Activated T-helper 17 cell treated with anti-CD3 and anti-CD28 coated beads, Interleukin-2, amount 50 U/mL, for 72 hours (primary cell): ENCODE results near the gene OSBPL5. TPM values are rescaled to one million over a fixed set of nuclear protein-coding genes. Genes with fewer than 3 reads are reported as not detected.
"Not testable (repeated sequence)": the region's sequence is repeated elsewhere in the genome, so short reads cannot be mapped to it uniquely, and the experiment has no call there.

Experiments
- ATAC-seq: fragments of 150-1000 bp; cut with Tn5 transposase; replicated peaks from 2 replicates; pipeline ENCODE4 v1.10.0; 2021; ENCODE audit warnings: mild to moderate bottlenecking, moderate library complexity
- H3K27ac Mint-ChIP-seq: one replicate; pipeline ENCODE4 v1.8.0; 2022; ENCODE audit warnings: mixed read lengths
- H3K27me3 Mint-ChIP-seq: one replicate; pipeline ENCODE4 v1.8.0; 2022; ENCODE audit warnings: mixed read lengths
- H3K36me3 Mint-ChIP-seq: one replicate; pipeline ENCODE4 v1.8.0; 2022; ENCODE audit warnings: low read depth, mild to moderate bottlenecking, mixed read lengths
- H3K4me1 Mint-ChIP-seq: one replicate; pipeline ENCODE4 v1.8.0; 2022; ENCODE audit warnings: mixed read lengths
- H3K4me3 Mint-ChIP-seq: one replicate; pipeline ENCODE4 v1.8.0; 2022; ENCODE audit warnings: mild to moderate bottlenecking, mixed read lengths
- H3K9me3 Mint-ChIP-seq: one replicate; pipeline ENCODE4 v1.8.0; 2022; ENCODE audit warnings: mixed read lengths
- total RNA-seq, 2 donors: library from RNA; stranded (reverse); gene quantifications; one replicate each; pipeline ENCODE4 v1.2.3, GENCODE V29; 2022

The OSBPL5 gene
- total RNA-seq, 2 donors from 2014 or later = 3.3 to 5.3 TPM

DNA sequence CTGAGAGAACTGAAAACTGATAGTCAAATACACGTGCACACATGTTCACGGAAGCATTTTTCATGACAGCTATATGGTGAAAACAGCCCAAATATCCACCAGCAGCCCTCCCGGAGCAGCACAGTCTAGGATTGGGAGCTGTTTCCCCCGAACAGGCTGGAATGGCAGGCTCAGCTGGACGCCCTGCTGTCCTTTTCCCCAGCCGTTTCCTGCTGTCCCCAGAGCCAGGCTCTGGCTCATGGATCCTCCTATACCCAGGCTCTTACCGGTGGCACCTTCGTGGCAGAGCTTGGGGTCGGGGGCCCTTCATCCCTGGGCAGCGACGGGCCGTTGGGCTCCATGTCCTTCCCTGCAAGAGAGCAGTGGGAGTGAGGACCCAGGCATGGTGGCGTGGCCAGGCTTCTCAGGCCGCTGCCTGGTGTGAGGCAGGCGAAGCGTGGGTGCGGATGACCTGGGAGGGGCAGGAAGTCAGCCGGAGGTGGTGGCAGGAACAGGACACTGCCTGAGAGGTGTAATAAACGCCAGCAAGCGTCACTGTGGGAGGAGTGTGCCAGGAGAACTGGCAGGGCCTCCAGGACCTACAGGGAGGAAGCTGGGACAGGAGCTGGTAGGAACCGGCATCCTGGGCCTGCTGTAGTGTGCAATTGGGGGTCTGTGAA lies 38.8 kb downstream of the OSBPL5 start:
- no peak for ATAC-seq
- no peaks in the 10 kb centered on the region for H3K9me3 Mint-ChIP-seq
- no peaks in the 10 kb centered on the region for H3K36me3 Mint-ChIP-seq
- H3K27ac Mint-ChIP-seq = no peak overlapping the region
- no peaks in the 10 kb centered on the region for H3K4me1 Mint-ChIP-seq
- H3K27me3 Mint-ChIP-seq = no peaks in the 10 kb centered on the region
- H3K4me3 Mint-ChIP-seq = no peak overlapping the region

DNA sequence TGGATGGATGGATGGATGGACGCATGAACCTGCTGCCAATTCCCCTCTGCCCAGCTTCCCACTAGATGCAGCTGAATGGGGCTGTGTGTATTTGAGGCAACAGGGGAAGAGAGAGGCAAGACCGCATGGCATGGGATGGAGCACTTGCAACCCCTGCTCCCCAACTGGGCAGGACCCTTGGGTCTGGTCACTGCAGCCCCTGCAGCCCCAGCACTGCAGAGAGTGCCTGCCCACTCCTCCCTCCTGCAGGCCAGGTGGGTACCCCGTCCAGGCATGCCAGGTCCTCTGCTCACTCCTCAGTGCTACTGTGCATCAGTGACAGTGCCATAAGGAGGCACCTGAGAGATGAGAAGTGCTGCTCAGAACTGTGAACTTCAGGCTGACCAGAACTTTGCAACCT lies 40.3 kb downstream of the OSBPL5 start:
- Mint-ChIP-seq H3K4me1 (no peaks in the 10 kb centered on the region), H3K27ac (no peak overlapping the region), H3K27me3 (no peaks in the 10 kb centered on the region), H3K4me3 (no peak overlapping the region), H3K9me3 (no peaks in the 10 kb centered on the region), H3K36me3 (no peaks in the 10 kb centered on the region)
- no peak for ATAC-seq

DNA sequence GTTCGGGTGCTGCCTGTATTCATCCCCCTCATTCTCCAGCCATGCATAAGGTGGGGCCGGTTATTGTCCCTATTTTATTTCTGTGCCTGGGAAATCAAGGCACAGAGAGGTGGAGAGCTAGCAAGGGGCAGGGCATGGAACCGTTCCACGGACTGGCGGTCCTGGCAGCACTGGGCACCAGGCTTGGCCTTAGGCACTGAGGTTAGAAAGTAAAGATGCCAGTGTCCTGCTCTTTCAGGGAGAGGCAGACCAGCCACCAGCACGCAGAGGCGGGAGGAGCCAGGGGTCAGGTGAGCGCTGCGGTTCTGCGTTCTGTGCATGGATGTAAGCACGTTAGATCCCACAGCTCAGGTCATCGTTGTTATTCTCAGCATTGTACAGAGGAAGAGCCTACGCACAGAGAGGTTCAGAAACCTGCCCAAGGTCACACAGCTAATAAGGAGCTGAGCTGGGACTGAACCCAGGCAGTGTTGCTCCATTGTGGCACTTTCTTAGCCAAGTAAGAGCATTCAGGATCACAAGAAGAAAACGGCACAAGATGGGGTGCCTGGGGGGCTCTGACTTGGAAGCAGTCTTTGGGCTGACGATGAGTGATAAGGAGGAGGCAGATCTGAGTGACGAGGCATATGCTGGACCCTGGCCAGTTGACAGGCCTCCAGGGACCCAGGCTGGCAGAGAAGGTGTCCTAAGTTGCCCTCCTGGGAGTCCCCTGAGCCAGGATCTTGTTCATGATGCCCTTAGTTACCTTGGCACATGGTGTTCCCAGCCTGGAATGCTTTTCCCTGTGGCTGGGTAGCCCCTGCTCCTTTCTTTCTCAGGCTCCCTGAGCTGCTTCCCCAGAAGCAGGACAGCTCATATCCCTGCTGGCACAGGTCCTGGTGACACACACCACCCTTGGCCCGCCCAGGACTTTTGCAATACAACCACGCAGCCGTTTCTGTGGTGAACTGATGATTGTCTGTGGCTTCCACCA lies 41.1 kb downstream of the OSBPL5 start:
- H3K27me3 Mint-ChIP-seq = no peaks in the 10 kb centered on the region
- no peaks in the 10 kb centered on the region for H3K4me1 Mint-ChIP-seq
- no peak overlapping the region for H3K4me3 Mint-ChIP-seq
- no peaks in the 10 kb centered on the region for H3K9me3 Mint-ChIP-seq
- H3K27ac Mint-ChIP-seq = no peak overlapping the region
- H3K36me3 Mint-ChIP-seq = no peaks in the 10 kb centered on the region
- ATAC-seq = no peak

DNA sequence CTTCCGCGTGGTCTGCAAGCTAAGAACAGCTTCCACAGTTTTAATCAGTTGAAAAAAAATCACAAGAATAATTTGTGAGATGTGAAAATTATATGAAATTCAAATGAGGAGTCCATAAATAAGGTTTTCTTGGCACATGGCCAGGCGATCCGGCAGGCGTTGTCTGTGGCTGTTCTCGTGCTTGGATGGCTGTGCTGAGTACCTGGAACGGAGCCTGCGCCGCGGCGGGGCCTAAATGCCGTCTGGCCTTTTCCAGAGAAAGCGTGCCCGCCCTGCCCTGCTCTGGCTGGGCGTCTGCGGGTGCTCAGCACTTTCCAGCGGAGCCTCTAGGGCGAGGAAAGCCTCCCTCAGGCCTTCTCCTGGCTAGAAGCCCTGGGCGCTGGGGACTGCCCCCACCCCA lies 41.8 kb downstream of the OSBPL5 start:
- Mint-ChIP-seq H3K4me1 (no peaks in the 10 kb centered on the region), H3K9me3 (no peaks in the 10 kb centered on the region), H3K27ac (no peak overlapping the region), H3K27me3 (no peaks in the 10 kb centered on the region), H3K36me3 (no peaks in the 10 kb centered on the region), H3K4me3 (no peak overlapping the region)
- no peak for ATAC-seq

DNA sequence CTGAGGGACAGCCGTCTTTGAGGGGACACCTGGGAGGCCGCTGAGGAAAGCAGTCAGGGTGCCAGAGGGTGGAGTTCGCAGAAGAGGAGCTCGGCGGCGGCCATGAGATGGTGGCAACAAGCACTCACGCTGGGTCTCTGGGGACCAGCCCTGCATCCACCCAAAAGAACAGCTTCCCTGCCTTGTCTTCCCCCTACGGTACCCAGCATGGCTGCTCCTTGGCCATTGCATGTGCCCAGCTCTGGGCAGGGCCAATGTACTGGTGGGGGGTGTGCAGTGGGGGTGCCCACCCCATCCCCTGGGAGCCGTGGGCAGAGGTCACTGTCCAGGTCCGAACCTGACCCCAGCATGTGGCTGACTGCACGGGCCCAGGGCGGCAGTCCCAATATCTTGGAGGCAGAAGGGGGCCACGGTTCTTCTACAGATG lies 42.3 kb downstream of the OSBPL5 start:
- H3K27me3 Mint-ChIP-seq = no peaks in the 10 kb centered on the region
- H3K27ac Mint-ChIP-seq = no peak overlapping the region
- no peaks in the 10 kb centered on the region for H3K9me3 Mint-ChIP-seq

DNA sequence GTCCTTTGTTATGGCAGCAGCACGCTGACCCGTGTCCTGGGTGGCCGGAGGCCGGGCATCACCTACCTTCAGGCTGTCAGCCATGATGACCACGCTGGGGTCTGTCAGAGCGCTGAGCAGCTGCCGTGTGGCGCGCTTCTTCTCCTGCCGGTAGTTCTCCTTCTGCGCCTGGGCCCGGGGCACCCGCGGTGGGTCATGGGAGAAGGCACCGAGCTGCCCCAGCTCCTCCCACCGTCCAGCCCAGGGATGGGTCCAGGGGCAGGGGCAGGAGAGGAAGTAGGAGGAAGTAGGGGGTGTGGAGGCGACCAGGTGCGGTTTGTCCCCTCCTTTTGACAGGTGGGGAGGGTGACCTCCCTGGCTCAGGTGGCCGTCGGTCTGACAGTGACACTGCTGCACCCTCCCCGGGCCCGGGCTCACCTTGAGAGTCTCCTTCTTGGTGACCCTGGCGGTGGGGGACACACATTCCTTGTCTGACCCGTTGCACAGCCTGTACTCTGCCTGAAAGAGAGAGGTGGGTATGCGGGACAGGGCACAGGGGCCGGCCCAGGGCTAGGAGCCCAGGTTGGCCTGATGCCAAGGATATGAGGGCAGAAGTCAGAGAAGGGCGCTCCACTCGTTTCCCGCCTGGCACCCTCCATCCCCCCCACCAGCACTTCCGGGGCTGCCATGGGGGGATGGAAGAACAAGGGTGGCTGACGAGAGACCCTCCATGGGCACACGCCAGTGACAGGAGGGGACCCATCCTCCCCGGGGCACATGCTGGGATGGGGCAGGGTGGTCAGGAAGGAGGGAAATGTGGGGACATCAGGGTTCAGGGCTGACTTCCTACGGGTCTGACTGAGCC lies 43.0 kb downstream of the OSBPL5 start:
- Mint-ChIP-seq H3K4me1 (no peaks in the 10 kb centered on the region), H3K36me3 (no peaks in the 10 kb centered on the region), H3K27me3 (no peaks in the 10 kb centered on the region), H3K4me3 (no peak overlapping the region), H3K27ac (no peak overlapping the region), H3K9me3 (no peaks in the 10 kb centered on the region)
- ATAC-seq = no peak

More for the DNA sequence above, 42.3 kb downstream of the OSBPL5 start:
- Mint-ChIP-seq H3K36me3 (no peaks in the 10 kb centered on the region), H3K4me3 (no peak overlapping the region), H3K4me1 (no peaks in the 10 kb centered on the region)
- ATAC-seq = no peak

DNA sequence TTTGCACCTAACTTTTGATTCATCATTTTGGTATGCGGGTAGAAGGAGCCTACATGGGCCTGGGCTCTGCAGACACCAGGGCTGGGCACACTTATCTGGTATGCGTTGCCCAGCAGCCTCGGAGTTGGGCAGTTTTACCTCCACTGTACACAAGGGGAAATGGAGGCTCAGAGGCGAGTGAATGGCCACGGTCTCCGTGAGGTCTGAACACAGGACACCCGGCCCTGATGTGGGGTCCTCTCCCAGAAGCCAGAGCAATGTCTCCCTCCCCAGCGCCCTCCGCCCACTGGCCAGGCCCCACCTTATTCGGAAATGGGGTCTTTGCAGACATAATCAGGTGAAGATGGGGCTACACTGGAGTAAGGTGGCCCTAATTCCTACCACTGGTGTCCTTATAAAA lies 43.7 kb downstream of the OSBPL5 start:
- Mint-ChIP-seq H3K27me3 (no peaks in the 10 kb centered on the region), H3K27ac (no peak overlapping the region), H3K4me1 (no peaks in the 10 kb centered on the region), H3K36me3 (no peaks in the 10 kb centered on the region), H3K9me3 (no peaks in the 10 kb centered on the region), H3K4me3 (no peak overlapping the region)
- ATAC-seq = no peak

DNA sequence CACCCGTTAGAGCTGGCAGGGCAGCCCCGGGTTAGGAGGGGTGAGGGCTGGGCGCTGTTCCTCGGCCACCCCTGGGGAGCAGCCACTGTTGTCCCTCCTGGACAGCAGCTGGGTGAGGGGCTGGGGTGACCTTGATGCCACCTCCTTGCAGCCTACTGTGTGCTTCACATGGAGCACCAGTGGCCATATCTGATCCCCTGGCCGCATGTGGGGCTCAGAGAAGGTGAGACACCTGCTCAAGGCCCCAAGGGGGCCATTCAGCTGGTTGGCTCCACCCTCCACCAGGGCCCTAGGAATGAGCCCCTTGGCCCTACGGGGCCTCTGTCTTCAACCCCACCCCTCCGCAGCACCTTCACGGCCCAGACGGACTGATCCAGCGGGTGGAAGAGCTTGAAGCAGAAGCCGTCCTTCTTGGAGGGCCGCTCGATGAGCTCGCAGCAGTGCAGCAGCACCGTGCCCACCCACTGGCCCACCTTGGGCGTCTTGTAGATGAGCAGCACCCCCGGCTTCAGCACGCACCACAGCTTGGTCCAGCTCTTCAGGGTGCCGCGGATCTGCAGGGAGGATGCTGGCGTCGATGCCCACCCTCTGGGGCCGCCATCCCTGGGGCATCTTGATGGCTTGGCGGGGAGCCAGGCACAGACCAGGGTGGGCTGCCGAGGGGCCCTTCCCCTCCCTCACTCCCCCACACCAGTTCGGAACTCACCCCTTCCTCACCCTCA lies 44.9 kb downstream of the OSBPL5 start:
- Mint-ChIP-seq H3K9me3 (no peaks in the 10 kb centered on the region), H3K4me3 (no peak overlapping the region), H3K4me1 (no peaks in the 10 kb centered on the region), H3K27ac (no peak overlapping the region), H3K27me3 (no peaks in the 10 kb centered on the region), H3K36me3 (no peaks in the 10 kb centered on the region)
- no peak for ATAC-seq

DNA sequence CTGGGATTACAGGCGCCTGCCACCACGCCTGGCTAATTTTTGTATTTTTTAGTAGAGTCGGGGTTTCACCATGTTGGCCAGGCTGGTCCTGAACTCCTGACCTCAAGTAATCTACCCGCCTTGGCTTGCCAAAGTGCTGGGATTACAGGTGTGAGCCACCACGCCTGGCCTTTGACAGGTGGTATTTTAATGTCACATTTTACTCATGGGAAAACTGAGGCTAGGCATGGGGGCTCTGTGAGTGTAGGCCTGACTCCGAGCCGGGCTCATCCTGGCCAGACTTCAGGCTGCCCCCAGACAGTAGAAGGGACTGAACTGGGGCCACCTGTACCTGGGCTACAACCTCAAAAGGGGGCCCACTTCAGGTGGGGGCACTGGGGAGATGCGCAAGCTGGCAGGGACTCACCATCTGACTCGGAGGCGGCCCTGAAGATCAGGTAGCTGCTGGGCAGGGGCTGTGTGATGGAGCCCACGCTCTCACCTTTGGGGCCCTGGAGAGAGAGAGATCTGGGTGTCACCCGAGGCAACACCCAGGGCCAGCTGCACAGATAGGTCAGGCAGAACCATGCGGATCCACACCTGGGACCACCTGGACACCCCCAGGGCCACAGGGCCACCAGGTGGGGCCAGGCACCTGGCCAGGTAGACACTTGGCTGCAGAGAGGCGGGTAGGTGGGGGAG lies 45.8 kb downstream of the OSBPL5 start:
- H3K4me1 Mint-ChIP-seq = no peaks in the 10 kb centered on the region
- no peak for ATAC-seq
- no peaks in the 10 kb centered on the region for H3K27me3 Mint-ChIP-seq
- H3K4me3 Mint-ChIP-seq = no peak overlapping the region
- no peaks in the 10 kb centered on the region for H3K9me3 Mint-ChIP-seq
- H3K36me3 Mint-ChIP-seq = no peaks in the 10 kb centered on the region
- H3K27ac Mint-ChIP-seq = no peak overlapping the region

DNA sequence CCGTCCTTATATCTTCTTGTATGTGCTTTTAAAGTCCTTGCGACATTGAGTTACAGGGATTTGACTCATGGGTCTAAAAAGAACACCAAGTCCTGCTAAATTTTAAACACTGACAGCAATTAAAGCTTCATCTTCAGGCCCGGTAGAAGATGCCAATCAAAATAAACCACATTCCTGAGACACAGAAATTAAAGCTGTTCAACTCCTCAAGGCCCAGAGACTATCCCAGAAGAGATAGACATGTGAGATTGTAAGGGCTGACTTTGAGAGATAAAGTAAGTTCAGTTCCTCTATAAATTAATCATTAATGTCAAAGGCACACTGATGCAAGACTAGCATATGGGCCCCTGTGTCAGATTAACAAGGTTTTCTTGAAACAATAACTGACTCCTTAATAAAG lies 49.8 kb downstream of the OSBPL5 start:
- no peak overlapping the region for H3K27ac Mint-ChIP-seq
- no peak for ATAC-seq
- peaks cover 5% of the 10 kb centered on the region for H3K9me3 Mint-ChIP-seq
- no peaks in the 10 kb centered on the region for H3K4me1 Mint-ChIP-seq
- H3K27me3 Mint-ChIP-seq = no peaks in the 10 kb centered on the region
- no peaks in the 10 kb centered on the region for H3K36me3 Mint-ChIP-seq
- H3K4me3 Mint-ChIP-seq = no peak overlapping the region

DNA sequence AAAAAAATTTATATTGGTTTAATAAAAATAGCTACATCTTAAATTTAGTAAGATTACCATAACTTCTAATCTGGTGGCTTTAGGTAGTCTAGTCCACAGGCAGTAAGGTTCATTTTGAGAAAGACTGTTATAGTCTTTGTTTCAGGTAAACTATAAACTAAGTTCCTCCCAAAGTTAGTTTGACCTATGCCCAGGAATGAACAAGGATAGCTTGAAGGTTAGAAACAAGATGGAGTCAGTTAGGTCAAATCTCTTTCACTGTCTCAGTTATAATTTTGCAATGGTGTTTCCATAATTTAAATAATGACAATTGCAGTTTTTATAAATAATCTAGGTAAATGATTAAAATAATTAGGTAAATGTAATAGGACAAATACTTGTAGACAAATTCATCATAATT lies 51.4 kb downstream of the OSBPL5 start:
- H3K4me3 Mint-ChIP-seq, H3K27me3 Mint-ChIP-seq, H3K4me1 Mint-ChIP-seq, H3K27ac Mint-ChIP-seq, H3K36me3 Mint-ChIP-seq, ATAC-seq, H3K9me3 Mint-ChIP-seq: not testable (repeated sequence)

DNA sequence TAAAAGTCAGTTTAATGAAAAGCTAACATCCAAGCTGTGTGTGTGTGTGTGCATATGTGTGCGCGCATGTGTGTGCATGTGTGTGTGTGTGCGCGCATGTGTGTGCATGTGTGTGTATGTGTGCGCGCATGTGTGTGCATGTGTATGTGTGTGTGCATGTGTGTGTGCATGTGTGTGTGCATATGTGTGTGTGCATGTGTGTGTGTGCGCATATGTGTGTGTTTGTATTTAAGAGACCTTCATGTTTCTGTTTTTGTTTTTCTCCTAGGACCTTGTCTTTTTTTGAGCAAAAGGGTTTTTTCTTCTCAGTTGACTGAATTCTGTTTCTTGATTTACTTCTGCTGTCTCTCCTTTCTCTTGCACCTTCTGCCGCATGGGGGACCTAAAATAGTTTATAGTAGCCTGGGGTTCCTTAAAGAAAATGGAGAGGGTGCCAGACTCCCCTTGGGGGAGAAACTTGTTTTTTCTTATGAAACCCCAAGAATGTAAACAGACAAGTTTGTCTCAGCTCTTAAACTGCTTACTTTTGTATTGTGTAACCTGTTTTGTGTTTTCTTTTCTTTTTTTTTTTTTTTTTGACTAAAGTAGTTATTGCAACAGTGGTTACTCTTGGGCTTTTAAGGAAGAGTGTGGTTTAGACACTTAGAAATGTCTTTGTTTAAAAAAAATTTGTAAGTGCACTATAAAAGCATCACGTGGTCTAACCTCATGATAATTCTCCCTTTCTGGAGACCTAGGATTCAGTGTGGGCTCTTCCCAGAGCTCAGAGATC lies 53.0 kb downstream of the OSBPL5 start:
- H3K9me3 Mint-ChIP-seq = peaks cover 5% of the 10 kb centered on the region
- no peak overlapping the region for H3K27ac Mint-ChIP-seq
- H3K4me3 Mint-ChIP-seq = no peak overlapping the region
- ATAC-seq = no peak
- no peaks in the 10 kb centered on the region for H3K27me3 Mint-ChIP-seq
- no peaks in the 10 kb centered on the region for H3K4me1 Mint-ChIP-seq
- no peaks in the 10 kb centered on the region for H3K36me3 Mint-ChIP-seq

DNA sequence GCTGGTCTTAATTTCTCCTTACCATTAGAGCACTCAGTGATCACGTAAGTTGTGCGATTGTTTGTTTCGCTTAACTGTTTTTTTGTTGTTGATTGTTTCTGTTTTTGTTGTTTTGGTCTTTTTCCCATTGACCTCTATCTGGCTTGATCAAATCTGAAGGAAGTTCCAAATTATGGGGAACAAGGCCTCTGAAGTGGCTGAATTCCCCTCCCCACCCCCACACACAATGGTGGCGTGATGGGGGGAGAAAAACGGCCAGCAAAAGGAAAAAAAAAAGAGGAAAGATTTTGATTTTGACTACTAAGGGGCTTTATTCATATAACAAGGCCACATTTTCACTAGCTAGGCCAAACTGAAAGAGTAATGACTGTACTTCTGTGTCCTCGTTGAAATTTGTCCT lies 53.6 kb downstream of the OSBPL5 start:
- Mint-ChIP-seq H3K4me3 (no peak overlapping the region), H3K27ac (no peak overlapping the region), H3K4me1 (no peaks in the 10 kb centered on the region), H3K36me3 (no peaks in the 10 kb centered on the region), H3K9me3 (peaks cover 5% of the 10 kb centered on the region), H3K27me3 (no peaks in the 10 kb centered on the region)
- no peak for ATAC-seq
